ENCODE measurements around the gene DEFB128.

DNA sequence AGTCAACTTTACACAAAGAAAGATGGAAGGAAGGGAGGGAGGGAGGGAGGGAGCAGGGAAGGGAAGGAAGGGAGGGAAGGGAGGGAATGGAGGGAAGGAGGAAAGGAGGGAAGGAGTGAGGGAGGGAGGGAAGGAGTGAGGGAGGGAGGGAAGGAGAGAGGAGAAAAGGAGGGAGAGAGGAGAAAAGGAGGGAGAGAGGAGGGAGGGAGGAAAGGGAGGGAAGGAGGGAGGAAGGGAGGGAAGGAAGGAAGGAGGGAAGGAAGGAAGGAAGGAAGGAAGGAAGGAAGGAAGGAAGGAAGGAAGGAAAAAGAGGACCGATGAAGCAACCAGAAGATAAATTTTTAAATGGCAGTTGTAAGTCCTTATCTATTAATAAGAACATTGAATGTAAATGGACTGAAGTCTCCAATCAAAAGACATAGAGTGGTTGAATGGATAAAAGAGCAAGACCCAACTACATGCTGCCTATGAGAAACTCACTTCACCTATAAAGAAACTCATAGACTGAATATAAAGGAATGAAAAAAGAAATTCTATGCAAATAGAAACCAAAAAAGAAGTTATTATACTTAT lies 31.8 kb upstream of the DEFB128 start:
- TF ChIP-seq, protein P1, sequence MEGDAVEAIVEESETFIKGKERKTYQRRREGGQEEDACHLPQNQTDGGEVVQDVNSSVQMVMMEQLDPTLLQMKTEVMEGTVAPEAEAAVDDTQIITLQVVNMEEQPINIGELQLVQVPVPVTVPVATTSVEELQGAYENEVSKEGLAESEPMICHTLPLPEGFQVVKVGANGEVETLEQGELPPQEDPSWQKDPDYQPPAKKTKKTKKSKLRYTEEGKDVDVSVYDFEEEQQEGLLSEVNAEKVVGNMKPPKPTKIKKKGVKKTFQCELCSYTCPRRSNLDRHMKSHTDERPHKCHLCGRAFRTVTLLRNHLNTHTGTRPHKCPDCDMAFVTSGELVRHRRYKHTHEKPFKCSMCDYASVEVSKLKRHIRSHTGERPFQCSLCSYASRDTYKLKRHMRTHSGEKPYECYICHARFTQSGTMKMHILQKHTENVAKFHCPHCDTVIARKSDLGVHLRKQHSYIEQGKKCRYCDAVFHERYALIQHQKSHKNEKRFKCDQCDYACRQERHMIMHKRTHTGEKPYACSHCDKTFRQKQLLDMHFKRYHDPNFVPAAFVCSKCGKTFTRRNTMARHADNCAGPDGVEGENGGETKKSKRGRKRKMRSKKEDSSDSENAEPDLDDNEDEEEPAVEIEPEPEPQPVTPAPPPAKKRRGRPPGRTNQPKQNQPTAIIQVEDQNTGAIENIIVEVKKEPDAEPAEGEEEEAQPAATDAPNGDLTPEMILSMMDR (IDR thresholded peaks at IDR 0.05): no peak
- TF ChIP-seq POLR2A (IDR thresholded peaks at IDR 0.05): no peak

Data from testis (tissue), 2 donors.